SU-DHL-6 (cell line): ENCODE data around the gene SLC22A17.
"Not testable (repeated sequence)": the region's sequence is repeated elsewhere in the genome, so short reads cannot be mapped to it uniquely, and the experiment has no call there.

Experiments
- CTCF ChIP-seq: fragments of 200-600 bp; sonication (generic); IDR thresholded peaks from one replicate; pipeline ENCODE4 v1.5.1; 2017; ENCODE audit warnings: antibody characterized with exemption, mild to moderate bottlenecking, low read length, moderate library complexity; ENCODE audit not compliant: insufficient read depth, poor library complexity, severe bottlenecking
- EZH2phosphoT487 ChIP-seq: fragments of 200-600 bp; sonication (generic), shearing (Covaris generic); conservative IDR thresholded peaks from 2 replicates; pipeline ENCODE4 v1.6.1; 2018; ENCODE audit warnings: mild to moderate bottlenecking, antibody characterized with exemption, low read length, moderate library complexity, mixed read lengths

GRCh38 chr14:23325746-23326145, 26.9 kb downstream of the SLC22A17 start:
- not testable (repeated sequence) for TF ChIP-seq EZH2phosphoT487, CTCF
